GM23338 (cell line): ENCODE results near the gene GMPPB. TPM values are rescaled to one million over a fixed set of nuclear protein-coding genes. Genes with fewer than 3 reads are reported as not detected.

Source experiments
- ETS1 ChIP-seq: IDR thresholded peaks from 2 replicates; pipeline ENCODE4 v1.6.1; 2016; ENCODE audit warnings: antibody characterized with exemption
- ZNF114 ChIP-seq: fragments of 250-450 bp; sonication (Bioruptor Pico); IDR thresholded peaks from 2 replicates; pipeline ENCODE4 v1.5.0; 2020; ENCODE audit warnings: mild to moderate bottlenecking, moderate library complexity
- polyA plus RNA-seq: library from polyadenylated mRNA; unstranded; fragments of >200 nt; fragmentation: Nextera tagmentation; extraction: Ambion mirVana; gene quantifications from 2 replicates; pipeline ENCODE4 v1.2.1, GENCODE V29; 2016
- total RNA-seq: library from RNA; depleted of rRNA; stranded (reverse); fragments of >200 nt; shearing (Covaris generic); gene quantifications from 2 replicates; pipeline ENCODE4 v1.2.3, GENCODE V29; 2014
- TF ChIP-seq, protein P1 (sequence below): fragments of 250-450 bp; sonication (Bioruptor Pico); IDR thresholded peaks from 2 replicates; pipeline ENCODE4 v1.5.0; 2020; ENCODE audit warnings: mild to moderate bottlenecking, moderate library complexity
- TF ChIP-seq, protein P2 (sequence below): IDR thresholded peaks from one replicate; pipeline ENCODE4 v1.6.1; 2018; ENCODE audit warnings: antibody characterized with exemption; ENCODE audit not compliant: unreplicated experiment

GMPPB gene
- total and polyA plus RNA-seq, 2 experiments from 2014 or later: 10.2 to 36.1 TPM

GRCh38 chr3:49716691-49717210, 7.0 kb downstream of the GMPPB start (continued):
- TF ChIP-seq, protein P1, sequence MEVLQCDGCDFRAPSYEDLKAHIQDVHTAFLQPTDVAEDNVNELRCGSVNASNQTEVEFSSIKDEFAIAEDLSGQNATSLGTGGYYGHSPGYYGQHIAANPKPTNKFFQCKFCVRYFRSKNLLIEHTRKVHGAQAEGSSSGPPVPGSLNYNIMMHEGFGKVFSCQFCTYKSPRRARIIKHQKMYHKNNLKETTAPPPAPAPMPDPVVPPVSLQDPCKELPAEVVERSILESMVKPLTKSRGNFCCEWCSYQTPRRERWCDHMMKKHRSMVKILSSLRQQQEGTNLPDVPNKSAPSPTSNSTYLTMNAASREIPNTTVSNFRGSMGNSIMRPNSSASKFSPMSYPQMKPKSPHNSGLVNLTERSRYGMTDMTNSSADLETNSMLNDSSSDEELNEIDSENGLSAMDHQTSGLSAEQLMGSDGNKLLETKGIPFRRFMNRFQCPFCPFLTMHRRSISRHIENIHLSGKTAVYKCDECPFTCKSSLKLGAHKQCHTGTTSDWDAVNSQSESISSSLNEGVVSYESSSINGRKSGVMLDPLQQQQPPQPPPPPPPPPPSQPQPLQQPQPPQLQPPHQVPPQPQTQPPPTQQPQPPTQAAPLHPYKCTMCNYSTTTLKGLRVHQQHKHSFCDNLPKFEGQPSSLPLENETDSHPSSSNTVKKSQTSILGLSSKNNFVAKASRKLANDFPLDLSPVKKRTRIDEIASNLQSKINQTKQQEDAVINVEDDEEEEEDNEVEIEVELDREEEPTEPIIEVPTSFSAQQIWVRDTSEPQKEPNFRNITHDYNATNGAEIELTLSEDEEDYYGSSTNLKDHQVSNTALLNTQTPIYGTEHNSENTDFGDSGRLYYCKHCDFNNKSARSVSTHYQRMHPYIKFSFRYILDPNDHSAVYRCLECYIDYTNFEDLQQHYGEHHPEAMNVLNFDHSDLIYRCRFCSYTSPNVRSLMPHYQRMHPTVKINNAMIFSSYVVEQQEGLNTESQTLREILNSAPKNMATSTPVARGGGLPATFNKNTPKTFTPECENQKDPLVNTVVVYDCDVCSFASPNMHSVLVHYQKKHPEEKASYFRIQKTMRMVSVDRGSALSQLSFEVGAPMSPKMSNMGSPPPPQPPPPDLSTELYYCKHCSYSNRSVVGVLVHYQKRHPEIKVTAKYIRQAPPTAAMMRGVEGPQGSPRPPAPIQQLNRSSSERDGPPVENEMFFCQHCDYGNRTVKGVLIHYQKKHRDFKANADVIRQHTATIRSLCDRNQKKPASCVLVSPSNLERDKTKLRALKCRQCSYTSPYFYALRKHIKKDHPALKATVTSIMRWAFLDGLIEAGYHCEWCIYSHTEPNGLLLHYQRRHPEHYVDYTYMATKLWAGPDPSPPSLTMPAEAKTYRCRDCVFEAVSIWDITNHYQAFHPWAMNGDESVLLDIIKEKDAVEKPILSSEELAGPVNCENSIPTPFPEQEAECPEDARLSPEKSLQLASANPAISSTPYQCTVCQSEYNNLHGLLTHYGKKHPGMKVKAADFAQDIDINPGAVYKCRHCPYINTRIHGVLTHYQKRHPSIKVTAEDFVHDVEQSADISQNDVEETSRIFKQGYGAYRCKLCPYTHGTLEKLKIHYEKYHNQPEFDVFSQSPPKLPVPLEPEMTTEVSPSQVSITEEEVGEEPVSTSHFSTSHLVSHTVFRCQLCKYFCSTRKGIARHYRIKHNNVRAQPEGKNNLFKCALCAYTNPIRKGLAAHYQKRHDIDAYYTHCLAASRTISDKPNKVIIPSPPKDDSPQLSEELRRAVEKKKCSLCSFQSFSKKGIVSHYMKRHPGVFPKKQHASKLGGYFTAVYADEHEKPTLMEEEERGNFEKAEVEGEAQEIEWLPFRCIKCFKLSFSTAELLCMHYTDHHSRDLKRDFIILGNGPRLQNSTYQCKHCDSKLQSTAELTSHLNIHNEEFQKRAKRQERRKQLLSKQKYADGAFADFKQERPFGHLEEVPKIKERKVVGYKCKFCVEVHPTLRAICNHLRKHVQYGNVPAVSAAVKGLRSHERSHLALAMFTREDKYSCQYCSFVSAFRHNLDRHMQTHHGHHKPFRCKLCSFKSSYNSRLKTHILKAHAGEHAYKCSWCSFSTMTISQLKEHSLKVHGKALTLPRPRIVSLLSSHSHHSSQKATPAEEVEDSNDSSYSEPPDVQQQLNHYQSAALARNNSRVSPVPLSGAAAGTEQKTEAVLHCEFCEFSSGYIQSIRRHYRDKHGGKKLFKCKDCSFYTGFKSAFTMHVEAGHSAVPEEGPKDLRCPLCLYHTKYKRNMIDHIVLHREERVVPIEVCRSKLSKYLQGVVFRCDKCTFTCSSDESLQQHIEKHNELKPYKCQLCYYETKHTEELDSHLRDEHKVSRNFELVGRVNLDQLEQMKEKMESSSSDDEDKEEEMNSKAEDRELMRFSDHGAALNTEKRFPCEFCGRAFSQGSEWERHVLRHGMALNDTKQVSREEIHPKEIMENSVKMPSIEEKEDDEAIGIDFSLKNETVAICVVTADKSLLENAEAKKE: no peak
- TF ChIP-seq ZNF114 (CRISPR knock-in tag) (no peak), ETS1 (no peak)
- TF ChIP-seq, protein P2, sequence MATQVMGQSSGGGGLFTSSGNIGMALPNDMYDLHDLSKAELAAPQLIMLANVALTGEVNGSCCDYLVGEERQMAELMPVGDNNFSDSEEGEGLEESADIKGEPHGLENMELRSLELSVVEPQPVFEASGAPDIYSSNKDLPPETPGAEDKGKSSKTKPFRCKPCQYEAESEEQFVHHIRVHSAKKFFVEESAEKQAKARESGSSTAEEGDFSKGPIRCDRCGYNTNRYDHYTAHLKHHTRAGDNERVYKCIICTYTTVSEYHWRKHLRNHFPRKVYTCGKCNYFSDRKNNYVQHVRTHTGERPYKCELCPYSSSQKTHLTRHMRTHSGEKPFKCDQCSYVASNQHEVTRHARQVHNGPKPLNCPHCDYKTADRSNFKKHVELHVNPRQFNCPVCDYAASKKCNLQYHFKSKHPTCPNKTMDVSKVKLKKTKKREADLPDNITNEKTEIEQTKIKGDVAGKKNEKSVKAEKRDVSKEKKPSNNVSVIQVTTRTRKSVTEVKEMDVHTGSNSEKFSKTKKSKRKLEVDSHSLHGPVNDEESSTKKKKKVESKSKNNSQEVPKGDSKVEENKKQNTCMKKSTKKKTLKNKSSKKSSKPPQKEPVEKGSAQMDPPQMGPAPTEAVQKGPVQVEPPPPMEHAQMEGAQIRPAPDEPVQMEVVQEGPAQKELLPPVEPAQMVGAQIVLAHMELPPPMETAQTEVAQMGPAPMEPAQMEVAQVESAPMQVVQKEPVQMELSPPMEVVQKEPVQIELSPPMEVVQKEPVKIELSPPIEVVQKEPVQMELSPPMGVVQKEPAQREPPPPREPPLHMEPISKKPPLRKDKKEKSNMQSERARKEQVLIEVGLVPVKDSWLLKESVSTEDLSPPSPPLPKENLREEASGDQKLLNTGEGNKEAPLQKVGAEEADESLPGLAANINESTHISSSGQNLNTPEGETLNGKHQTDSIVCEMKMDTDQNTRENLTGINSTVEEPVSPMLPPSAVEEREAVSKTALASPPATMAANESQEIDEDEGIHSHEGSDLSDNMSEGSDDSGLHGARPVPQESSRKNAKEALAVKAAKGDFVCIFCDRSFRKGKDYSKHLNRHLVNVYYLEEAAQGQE: no peak
